Skin epidermis (tissue), 12 donors: ENCODE data around the gene APOL2.
"Not testable (repeated sequence)": the region's sequence is repeated elsewhere in the genome, so short reads cannot be mapped to it uniquely, and the experiment has no call there.

Source experiments
- H3K27ac ChIP-seq, 21 experiments: fragments of 200-600 bp; sonication (generic) in 11 of 21; one replicate each; pipeline ENCODE4 v1.5.0; 2020; ENCODE audit warnings: mild to moderate bottlenecking in 3 of 21, inconsistent platforms in 2 of 21, moderate library complexity in 2 of 21
- H3K4me3 ChIP-seq, 7 experiments: fragments of 200-600 bp; sonication (generic) in 2 of 7; one replicate each; pipeline ENCODE4 v1.5.0; 2020; ENCODE audit warnings: inconsistent platforms in 2 of 7, mild to moderate bottlenecking in 2 of 7, moderate library complexity in 1 of 7

The APOL2 gene

GRCh38 chr22:36263886-36264664 lies 24.7 kb upstream of the APOL2 start:
- peak overlapping the region in 5 of 21 experiments; percentile 4 to 46 (median 34) for H3K27ac ChIP-seq
- not testable (repeated sequence) for H3K4me3 ChIP-seq

DNA sequence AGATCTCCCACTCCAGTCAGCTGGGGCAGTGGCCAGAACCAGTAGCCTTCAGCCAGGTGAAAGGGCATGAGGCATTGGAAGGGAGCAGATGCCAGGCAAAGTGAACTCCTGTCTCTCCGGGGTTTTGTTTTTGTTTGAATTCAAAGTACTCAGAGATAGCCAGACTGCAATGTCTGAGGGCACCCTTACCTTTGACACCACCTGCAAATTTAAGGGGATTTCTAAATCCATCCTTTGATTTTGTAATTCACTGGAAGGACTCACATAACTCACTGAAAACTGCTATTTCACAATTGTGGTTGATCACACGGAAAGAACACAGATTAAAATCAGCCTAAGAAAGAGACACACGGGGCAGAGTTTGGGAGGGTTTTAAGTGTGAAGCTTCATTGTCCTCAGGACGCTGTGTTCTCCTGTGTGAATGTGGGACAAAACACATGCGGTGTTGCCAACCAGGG lies 23.9 kb upstream of the APOL2 start:
- H3K27ac ChIP-seq: peak overlapping the region in 1 of 21 experiments; percentile 21
- not testable (repeated sequence) for H3K4me3 ChIP-seq

DNA sequence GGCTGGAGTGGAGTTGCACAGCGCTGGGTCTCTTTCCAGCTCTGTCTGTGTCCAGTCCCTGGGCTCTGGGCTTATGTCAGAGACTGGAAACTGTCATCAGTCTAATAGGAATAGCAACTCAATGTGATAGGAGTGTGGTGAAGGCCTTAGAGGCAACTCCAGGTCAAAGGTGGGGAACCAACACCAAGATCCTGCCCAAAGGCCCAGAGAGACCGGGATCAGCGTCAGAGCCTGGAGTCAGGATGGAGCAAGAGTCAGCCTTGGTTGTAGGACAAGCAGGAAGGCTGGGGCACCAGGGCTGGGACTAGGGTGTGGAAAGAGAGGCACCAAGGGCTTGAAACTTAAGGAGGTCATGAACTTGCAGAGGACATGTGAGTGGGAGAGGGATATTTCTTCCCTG lies 23.0 kb upstream of the APOL2 start:
- not testable (repeated sequence) for H3K4me3 ChIP-seq, H3K27ac ChIP-seq

DNA sequence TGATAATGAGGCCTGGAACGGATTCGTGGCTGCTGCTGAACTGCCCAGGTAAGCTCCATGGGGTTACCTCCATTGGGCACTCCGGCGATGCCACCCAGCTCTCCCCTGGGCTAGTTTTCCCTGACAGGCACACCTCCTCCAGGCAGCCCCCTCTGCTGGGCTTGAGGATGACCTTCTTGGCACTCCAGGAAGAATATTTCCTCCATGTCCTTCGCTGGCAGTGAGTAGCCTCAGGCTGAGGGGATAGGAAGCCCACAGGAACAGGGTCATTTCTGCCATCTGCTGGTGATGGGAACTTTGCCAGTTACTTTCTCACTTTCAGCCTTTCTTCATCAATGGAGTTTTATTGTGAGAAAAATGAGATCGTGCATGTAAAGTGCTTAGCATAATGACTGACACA lies 22.3 kb upstream of the APOL2 start:
- H3K27ac ChIP-seq, H3K4me3 ChIP-seq: not testable (repeated sequence)

- Histone ChIP-seq H3K4me3 (no peak overlapping the region), H3K27ac (peak overlapping the region in 9 of 21 experiments; percentile 5 to 64 (median 40))
These were observed 20.4 kb upstream of the APOL2 start for GRCh38 chr22:36259615-36260300.

DNA sequence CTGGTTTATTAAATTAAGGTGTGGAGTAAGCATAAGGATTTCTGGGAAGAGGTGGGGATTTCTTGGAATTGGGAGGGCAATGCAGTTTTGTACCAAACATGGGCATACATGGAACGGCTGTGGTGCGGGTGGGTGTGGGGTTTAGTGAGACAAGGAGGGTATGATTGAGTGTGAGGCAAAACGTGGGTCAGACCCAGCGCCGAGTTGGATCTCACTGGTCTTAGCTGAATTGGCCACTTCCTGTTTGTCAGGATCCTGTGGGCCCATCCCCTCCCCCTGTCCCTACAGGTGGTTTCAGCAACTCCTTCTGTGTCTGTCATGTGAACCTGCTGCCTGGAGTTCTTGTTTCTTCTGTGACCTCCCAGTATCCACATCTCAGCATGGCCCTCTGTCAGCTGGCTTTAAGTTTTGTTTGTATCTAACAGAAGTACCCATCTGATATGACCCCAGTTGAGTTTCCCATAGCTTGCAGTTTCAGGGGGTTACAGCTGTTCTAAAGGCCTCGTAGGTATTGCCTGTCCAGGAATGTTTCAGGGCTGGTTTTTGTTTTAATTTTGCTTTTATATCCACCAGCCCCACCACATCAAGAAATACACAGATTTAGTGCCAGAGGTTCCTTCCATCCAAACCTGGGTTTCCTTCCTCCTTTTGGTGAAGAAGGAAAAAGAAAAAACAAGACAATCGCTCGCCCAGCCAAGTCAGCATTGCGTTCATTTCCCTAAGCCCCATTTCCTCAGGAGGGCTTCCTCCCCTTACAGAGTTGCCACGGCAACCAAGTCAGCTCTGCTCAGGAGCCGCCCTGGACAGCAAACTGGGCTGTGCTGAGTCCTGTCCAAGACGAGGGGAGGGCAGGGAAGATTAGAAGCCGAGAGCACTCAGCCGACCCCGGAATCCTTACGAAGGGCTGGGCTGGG lies 19.6 kb upstream of the APOL2 start:
- Histone ChIP-seq H3K27ac (peak overlapping the region in 16 of 21 experiments; percentile 25 to 70 (median 50)), H3K4me3 (no peak overlapping the region)

- Histone ChIP-seq H3K4me3 (no peak overlapping the region), H3K27ac (peak overlapping the region in 16 of 21 experiments; percentile 6 to 70 (median 50))
These were observed 18.8 kb upstream of the APOL2 start for GRCh38 chr22:36257948-36258670.

- peak overlapping the region in 3 of 21 experiments; percentile 4 to 54 (median 37) for H3K27ac ChIP-seq
- no peak overlapping the region for H3K4me3 ChIP-seq
These were observed 18.0 kb upstream of the APOL2 start for GRCh38 chr22:36257308-36257707.

GRCh38 chr22:36256478-36256877 lies 17.2 kb upstream of the APOL2 start:
- peak overlapping the region in 2 of 21 experiments; percentile 21 to 61 for H3K27ac ChIP-seq
- H3K4me3 ChIP-seq: no peak overlapping the region

DNA sequence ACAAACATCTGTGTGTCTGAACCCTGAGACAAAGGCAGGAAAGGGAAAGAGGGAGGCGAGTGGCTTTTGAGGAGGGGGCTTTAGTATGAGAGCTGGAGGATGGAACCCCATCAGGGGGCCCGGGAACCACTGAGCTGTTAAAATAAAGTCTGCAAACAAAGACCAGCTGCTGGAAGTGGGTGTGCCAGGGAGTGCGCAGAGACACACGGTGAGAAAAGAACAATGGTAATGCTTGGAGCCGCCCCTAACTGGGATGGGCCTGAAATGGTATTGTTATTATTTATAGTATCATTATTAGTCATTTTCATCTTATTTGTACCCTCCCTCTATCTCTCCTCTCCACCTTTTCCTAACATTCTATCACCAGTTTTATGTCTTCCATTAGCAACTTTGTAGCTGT lies 16.2 kb upstream of the APOL2 start:
- H3K4me3 ChIP-seq: not testable (repeated sequence)
- peak overlapping the region in 16 of 21 experiments; percentile 21 to 88 (median 80) for H3K27ac ChIP-seq

DNA sequence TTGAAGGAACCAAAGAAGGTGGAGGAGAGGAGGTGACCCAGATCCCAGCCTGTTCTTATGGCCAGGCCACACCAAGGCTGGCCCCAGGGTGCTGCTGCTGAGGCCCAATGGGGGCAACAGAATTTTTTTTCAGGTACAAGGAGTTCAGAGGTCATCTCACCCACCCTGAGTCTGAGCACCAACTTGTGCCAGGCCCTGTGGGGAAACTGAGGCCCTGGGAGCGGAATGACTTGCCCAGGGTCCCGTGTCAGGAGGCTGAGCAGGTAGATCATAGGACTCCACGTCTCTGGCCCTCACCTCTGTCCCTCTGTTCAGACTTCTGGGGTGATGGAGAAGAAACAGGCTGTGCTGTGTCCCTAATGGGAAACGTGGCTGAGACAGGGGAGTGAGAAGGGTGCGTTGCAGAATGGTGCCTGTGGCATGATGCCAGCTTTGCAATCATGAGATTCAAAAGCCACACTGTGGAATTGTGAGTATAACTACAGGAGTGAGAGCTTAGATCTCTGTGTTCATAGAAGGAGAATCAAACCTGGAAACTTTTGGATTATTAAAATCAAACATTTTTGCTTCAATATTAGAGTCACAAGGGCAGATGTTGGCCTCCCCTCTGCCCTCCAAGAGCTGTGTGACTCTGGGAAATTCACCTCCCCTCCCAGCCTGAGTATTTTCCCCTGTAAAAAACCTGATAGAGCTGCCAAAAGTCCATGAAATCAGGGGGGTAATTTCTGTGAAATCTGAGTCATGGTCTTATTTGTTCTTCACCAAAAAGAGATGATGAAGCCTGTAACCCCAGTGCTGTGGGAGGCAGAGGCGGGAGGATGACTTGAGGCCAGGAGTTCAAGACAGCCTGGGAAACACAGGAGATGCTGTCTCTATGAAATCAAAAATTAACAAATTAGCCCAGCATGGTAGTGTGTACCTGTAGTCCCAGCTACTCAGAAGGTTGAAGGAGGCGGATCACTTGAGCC lies 14.5 kb upstream of the APOL2 start:
- Histone ChIP-seq H3K27ac (peak overlapping the region in 20 of 21 experiments; percentile 48 to 88 (median 79)), H3K4me3 (peak overlapping the region; percentile 18 to 45 (median 29))

GRCh38 chr22:36252754-36253522 lies 13.6 kb upstream of the APOL2 start, which contains the start of gene APOL1:
APOL1 (plus strand) TSS chr22:36253133; CDS start chr22:36254956, 1,823 bp downstream.
- Histone ChIP-seq H3K27ac (peak within 1 kb of the TSS in 20 of 21 experiments; percentile 48 to 88 (median 79)), H3K4me3 (peak within 1 kb of the TSS; percentile 18 to 45 (median 29))

DNA sequence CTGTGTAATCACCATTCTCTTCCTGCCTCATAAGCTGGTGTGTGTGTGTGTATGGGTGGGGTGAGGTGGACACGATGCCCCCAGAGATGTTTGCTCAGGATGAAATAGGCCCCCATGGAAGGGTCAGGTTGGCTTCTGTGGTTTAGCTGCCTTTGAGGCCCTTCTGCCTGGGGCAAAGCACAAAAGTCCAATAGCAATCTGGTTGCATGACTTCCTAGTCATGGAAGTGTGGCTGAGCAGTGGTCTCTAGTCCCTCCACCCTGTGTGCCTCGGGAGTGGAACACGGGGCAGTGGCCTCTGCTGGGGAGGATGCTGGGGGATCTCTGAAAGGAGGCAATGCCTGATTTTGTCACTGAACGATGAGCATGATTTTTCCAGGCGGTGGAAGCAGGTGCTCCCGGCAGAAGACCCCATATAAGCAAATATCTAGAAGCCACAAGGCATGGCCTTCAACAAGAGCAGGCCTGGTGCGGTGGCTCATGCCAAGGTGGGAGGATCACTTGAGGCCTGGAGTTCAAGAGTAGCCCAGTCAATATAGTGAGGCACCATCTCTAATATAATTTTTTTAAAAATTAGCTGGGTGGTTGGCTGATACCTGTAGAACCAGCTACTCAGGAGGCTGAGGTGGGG lies 12.8 kb upstream of the APOL2 start:
- peak overlapping the region in 10 of 21 experiments; percentile 72 to 88 (median 80) for H3K27ac ChIP-seq
- not testable (repeated sequence) for H3K4me3 ChIP-seq

DNA sequence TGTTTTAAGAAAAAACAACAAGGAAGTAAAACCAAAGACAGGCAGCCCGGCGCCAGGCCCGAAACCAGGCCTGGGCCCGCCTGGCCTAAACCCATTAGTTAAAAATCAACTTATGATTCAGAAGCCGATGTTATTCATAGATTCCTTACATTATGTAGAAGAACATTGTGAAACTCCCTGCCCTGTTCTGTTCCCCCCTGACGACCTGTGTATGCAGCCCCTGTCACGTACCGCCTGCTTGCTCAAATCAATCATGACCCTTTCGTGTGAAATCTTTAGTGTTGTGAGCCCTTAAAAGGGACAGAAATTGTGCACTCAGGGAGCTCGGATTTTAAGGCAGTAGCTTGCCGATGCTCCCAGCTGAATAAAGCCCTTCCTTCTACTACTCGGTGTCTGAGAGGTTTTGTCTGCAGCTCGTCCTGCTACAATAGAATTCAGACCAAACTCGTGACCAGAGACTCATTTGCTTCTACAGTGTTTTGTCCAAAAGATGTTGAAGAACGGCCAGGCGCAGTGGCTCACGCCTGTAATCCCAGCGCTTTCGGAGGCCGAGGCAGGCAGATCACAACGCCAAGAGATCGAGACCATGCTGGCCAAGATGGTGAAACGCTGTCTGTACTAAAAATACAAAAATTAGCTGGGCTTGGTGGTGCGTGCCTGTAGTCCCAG lies 11.1 kb upstream of the APOL2 start:
- not testable (repeated sequence) for H3K4me3 ChIP-seq
- H3K27ac ChIP-seq: peak overlapping the region in 3 of 21 experiments; percentile 13 to 50 (median 47)

- no peak overlapping the region for H3K4me3 ChIP-seq
These were observed 9.8 kb upstream of the APOL2 start for GRCh38 chr22:36249160-36249559.

DNA sequence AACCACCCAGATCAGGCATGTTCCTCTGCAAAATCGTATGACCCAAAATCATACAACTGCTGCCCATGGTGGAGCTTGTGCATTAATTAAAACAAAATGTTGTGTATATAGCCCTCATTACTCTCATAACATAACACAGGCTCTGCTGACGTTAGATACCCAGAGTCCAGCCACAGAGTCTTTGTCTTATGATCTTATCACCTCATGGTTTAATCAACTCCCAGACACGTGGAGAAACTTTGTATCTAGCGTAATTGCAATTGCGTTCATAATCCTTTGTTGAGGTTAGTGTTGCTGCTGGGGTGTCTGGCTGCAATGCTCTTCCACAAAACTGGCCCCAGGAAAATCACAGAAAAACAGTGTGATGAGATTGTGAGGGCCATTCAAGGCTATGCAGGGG lies 8.6 kb upstream of the APOL2 start:
- Histone ChIP-seq H3K27ac (no peak overlapping the region), H3K4me3 (no peak overlapping the region)

More at GRCh38 chr22:36249160-36249559, 9.8 kb upstream of the APOL2 start:
- peak overlapping the region in 1 of 21 experiments; percentile 14 for H3K27ac ChIP-seq
